ENCODE results near the gene ACOT4.
"Not testable (repeated sequence)": the region's sequence is repeated elsewhere in the genome, so short reads cannot be mapped to it uniquely, and the experiment has no call there.

Gene ACOT4

GRCh38 chr14:73588695-73589094, 3.0 kb upstream of the ACOT4 start:
- no peak for DNase-seq (ENCODE audit: low spot score)
- no peak overlapping the region for H3K4me3 ChIP-seq
- H3K27ac ChIP-seq: no peak overlapping the region
- TF ChIP-seq CTCF (IDR thresholded peaks at IDR 0.05): no peak

- no peak for TF ChIP-seq CTCF (IDR thresholded peaks at IDR 0.05)
- no peak overlapping the region for H3K4me3 ChIP-seq
- no peak for DNase-seq (ENCODE audit: low spot score)
- no peak overlapping the region for H3K27ac ChIP-seq
Observed at GRCh38 chr14:73589116-73589515, 2.6 kb upstream of the ACOT4 start.

GRCh38 chr14:73590673-73591004, 1.0 kb upstream of the ACOT4 start:
- H3K4me3 ChIP-seq; DNase-seq (ENCODE audit: low spot score); H3K27ac ChIP-seq: not testable (repeated sequence)

GRCh38 chr14:73594491-73594890, 2.8 kb downstream of the ACOT4 start:
- Histone ChIP-seq H3K4me3 (no peak overlapping the region), H3K27ac (no peak overlapping the region)
- no peak for TF ChIP-seq CTCF (IDR thresholded peaks at IDR 0.05)
- DNase-seq (ENCODE audit: low spot score): no peak

- H3K4me3 ChIP-seq: no peak overlapping the region
- H3K27ac ChIP-seq: no peak overlapping the region
- no peak for TF ChIP-seq CTCF (IDR thresholded peaks at IDR 0.05)
- DNase-seq (ENCODE audit: low spot score): no peak
Observed at GRCh38 chr14:73599499-73599898, 7.8 kb downstream of the ACOT4 start.

- Histone ChIP-seq H3K4me3 (no peak overlapping the region), H3K27ac (no peak overlapping the region)
- no peak for DNase-seq (ENCODE audit: low spot score)
- TF ChIP-seq CTCF (IDR thresholded peaks at IDR 0.05): no peak
Observed at GRCh38 chr14:73602994-73603393, 11.3 kb downstream of the ACOT4 start.

GRCh38 chr14:73606271-73606670, 14.6 kb downstream of the ACOT4 start:
- no peak for DNase-seq (ENCODE audit: low spot score)
- Histone ChIP-seq H3K27ac (no peak overlapping the region), H3K4me3 (no peak overlapping the region)
- no peak for TF ChIP-seq CTCF (IDR thresholded peaks at IDR 0.05)

- no peak for TF ChIP-seq CTCF (IDR thresholded peaks at IDR 0.05)
- no peak overlapping the region for H3K27ac ChIP-seq
- no peak overlapping the region for H3K4me3 ChIP-seq
- no peak for DNase-seq (ENCODE audit: low spot score)
Observed at GRCh38 chr14:73607241-73607640, 15.6 kb downstream of the ACOT4 start.
